Measurements from ENCODE around the gene TNFRSF25.

The TNFRSF25 gene

DNA sequence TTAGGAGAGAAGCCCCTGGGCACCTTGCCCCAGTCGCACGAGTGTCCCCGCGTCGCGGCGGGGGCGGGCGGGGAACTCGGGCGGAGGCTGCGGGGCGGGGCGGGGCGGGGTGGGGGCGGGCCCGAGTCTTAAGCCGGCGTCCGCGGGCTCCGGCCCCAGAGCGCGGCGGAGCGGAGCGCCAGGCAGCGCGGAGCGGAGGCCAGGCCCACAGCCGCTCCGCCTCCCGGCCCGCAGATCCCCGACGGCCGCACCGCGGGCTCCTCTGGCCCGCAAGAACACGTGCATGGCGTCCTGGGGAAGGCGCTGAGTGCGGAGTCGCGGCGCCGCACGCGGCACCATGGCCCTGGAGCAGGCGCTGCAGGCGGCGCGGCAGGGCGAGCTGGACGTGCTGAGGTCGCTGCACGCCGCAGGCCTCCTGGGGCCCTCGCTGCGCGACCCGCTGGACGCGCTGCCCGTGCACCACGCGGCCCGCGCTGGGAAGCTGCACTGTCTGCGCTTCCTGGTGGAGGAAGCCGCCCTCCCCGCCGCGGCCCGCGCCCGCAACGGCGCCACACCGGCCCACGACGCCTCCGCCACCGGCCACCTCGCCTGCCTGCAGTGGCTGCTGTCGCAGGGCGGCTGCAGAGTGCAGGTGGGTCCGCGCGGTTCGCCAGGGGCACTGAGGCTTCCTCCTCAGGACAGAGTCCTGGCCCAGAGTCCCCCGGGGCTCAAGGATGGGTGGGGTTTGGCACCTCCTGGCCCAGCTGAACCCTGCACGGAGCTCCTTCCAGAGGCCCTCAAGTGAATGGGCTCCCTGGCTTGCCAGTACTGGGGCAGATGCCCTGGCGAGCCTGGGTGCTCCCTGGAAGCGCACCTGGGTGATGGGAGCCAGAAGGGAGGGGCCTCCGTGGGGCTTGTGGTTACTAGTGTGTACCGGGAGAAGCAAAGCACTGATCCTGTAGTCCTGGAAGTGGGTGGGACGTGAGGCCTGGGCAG lies 41.1 kb downstream of the TNFRSF25 start, which contains the start of gene ESPN:
TSS of gene ESPN (plus strand) at position 158 of the 975 bp plus-strand sequence. CDS start at position 338, 180 bp downstream.
- H3K9me3 ChIP-seq (ENCODE audit: insufficient read depth, low read length), result no peaks in the 10 kb centered on the region
- no peaks in the 10 kb centered on the region for H3K36me3 ChIP-seq (replicated peaks; ENCODE audit: low read depth, low read length)
- no peaks in the 10 kb centered on the region for H4K20me1 ChIP-seq (ENCODE audit: insufficient read depth, low read length)
- no peak within 1 kb of the TSS for H3K9ac ChIP-seq (ENCODE audit: low read length)
- no peak within 1 kb of the TSS for H2AFZ ChIP-seq (ENCODE audit: low read depth, low read length)
- H3K4me3 ChIP-seq (ENCODE audit: low read length), result no peak within 1 kb of the TSS
- TF ChIP-seq, protein P1, sequence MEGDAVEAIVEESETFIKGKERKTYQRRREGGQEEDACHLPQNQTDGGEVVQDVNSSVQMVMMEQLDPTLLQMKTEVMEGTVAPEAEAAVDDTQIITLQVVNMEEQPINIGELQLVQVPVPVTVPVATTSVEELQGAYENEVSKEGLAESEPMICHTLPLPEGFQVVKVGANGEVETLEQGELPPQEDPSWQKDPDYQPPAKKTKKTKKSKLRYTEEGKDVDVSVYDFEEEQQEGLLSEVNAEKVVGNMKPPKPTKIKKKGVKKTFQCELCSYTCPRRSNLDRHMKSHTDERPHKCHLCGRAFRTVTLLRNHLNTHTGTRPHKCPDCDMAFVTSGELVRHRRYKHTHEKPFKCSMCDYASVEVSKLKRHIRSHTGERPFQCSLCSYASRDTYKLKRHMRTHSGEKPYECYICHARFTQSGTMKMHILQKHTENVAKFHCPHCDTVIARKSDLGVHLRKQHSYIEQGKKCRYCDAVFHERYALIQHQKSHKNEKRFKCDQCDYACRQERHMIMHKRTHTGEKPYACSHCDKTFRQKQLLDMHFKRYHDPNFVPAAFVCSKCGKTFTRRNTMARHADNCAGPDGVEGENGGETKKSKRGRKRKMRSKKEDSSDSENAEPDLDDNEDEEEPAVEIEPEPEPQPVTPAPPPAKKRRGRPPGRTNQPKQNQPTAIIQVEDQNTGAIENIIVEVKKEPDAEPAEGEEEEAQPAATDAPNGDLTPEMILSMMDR (IDR thresholded peaks at IDR 0.05; ENCODE audit: low read depth, low read length), result no peak
- TF ChIP-seq EZH2phosphoT487 (IDR thresholded peaks at IDR 0.05; ENCODE audit: low read depth), result no peak
- H3K27ac ChIP-seq (ENCODE audit: low read length), result no peak within 1 kb of the TSS
- no peaks in the 10 kb centered on the region for H3K79me2 ChIP-seq (ENCODE audit: low read length)
- H3K4me2 ChIP-seq (ENCODE audit: low read length), result no peak within 1 kb of the TSS
- peaks cover 16% of the 10 kb centered on the region for H3K4me1 ChIP-seq (ENCODE audit: low read length)
- no peaks in the 10 kb centered on the region for H3K27me3 ChIP-seq (ENCODE audit: low read depth, low read length)

DNA sequence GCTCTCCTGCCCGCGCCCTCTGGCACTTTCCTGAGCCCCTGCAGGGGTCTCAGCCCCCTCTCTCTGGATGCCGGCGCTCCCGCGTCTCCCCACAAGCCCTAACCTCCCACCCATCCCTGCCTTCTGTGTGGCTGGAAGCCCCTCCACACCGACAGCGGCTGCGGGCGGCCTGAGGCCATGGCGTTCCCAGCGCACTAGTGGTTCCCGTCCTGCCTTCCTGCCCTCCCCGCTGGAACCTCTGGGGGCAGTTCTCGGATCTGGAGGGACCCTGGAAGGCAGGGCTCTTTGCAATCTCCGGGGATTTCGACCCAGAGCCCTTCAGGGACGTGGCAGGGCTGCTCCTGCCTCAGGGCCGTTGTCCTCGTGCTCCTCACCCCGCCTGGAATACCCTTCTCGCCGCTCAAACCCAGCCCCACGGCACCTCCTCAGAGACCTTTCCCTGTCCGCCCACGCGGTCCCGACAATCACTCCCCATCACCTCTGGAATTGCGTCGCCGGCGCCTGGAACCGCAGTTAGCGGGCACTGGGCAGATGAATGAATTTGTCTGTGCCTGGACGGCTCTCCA lies 41.9 kb downstream of the TNFRSF25 start:
- H3K27me3 ChIP-seq (ENCODE audit: low read depth, low read length), result no peaks in the 10 kb centered on the region
- no peak overlapping the region for H3K27ac ChIP-seq (ENCODE audit: low read length)
- no peaks in the 10 kb centered on the region for H3K79me2 ChIP-seq (ENCODE audit: low read length)
- H2AFZ ChIP-seq (ENCODE audit: low read depth, low read length), result no peak overlapping the region
- TF ChIP-seq EZH2phosphoT487 (IDR thresholded peaks at IDR 0.05; ENCODE audit: low read depth), result no peak
- TF ChIP-seq, protein P1 (IDR thresholded peaks at IDR 0.05; ENCODE audit: low read depth, low read length), result no peak
- H3K9ac ChIP-seq (ENCODE audit: low read length), result no peak overlapping the region
- H3K36me3 ChIP-seq (replicated peaks; ENCODE audit: low read depth, low read length), result no peaks in the 10 kb centered on the region
- no peaks in the 10 kb centered on the region for H4K20me1 ChIP-seq (ENCODE audit: insufficient read depth, low read length)
- no peak overlapping the region for H3K4me3 ChIP-seq (ENCODE audit: low read length)
- H3K9me3 ChIP-seq (ENCODE audit: insufficient read depth, low read length), result no peaks in the 10 kb centered on the region
- H3K4me2 ChIP-seq (ENCODE audit: low read length), result no peak overlapping the region
- H3K4me1 ChIP-seq (ENCODE audit: low read length), result peaks cover 16% of the 10 kb centered on the region

DNA sequence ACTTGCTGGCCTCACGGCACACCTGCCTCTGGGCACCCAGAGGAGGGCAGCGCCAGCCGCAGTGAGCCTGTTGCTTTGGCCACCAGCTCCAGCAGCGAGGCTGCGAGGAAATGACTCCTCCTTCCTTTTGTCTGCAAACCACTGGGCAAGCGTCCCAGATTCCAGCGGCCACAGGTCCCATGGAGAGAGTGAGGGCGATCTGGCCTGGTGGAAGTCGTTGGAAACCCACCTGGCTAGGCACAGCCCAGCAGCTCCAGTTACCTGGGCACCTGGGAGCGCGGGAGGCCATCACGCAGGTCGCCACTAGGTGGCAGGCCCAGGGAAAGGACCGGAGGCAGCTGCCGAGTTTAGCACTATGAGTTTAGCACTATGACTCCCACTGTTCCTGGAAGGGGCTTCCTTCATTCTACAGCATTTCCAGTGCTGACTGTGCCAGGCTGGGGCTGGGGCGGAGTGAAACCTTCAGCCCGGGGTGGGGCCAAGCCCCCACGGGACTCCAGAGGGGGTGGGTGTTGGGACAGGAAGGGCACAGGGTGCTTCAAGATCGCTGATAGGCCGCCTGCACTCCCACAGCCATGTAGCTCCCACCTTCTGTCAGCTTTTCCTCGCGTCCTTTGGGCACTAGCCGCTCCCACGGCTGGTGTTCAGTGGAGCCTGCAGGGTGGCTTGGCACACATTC lies 42.5 kb downstream of the TNFRSF25 start:
- H3K4me2 ChIP-seq (ENCODE audit: low read length), result no peak overlapping the region
- H3K9me3 ChIP-seq (ENCODE audit: insufficient read depth, low read length), result no peaks in the 10 kb centered on the region
- H3K4me3 ChIP-seq (ENCODE audit: low read length), result no peak overlapping the region
- no peaks in the 10 kb centered on the region for H4K20me1 ChIP-seq (ENCODE audit: insufficient read depth, low read length)
- no peaks in the 10 kb centered on the region for H3K79me2 ChIP-seq (ENCODE audit: low read length)
- no peaks in the 10 kb centered on the region for H3K27me3 ChIP-seq (ENCODE audit: low read depth, low read length)
- H2AFZ ChIP-seq (ENCODE audit: low read depth, low read length), result no peak overlapping the region
- no peak overlapping the region for H3K27ac ChIP-seq (ENCODE audit: low read length)
- TF ChIP-seq, protein P1 (IDR thresholded peaks at IDR 0.05; ENCODE audit: low read depth, low read length), result peak; percentile 59
- TF ChIP-seq EZH2phosphoT487 (IDR thresholded peaks at IDR 0.05; ENCODE audit: low read depth), result no peak
- H3K9ac ChIP-seq (ENCODE audit: low read length), result no peak overlapping the region
- no peaks in the 10 kb centered on the region for H3K36me3 ChIP-seq (replicated peaks; ENCODE audit: low read depth, low read length)
- peaks cover 12% of the 10 kb centered on the region for H3K4me1 ChIP-seq (ENCODE audit: low read length)

DNA sequence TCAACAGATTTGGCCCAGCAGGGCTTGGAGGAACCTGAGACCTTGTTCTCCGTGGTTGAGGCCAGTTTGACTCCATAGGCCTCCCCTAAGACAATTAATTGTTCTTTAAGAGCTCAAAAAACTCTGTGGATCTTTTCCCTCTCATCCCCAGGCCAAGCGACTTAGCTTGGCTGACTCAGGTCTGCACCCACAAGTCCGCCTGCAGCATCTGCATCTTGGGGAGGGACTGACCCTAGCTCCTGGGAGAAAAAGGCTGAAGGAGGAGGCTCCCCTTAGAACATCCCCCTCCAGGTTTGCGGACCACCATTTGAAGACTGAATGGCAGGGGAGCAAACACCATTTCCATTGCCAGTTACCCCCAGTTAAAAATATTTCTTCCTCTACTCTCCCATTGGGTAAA lies 44.7 kb downstream of the TNFRSF25 start:
- Histone ChIP-seq H2AFZ (ENCODE audit: low read depth, low read length) (no peak overlapping the region), H3K4me2 (ENCODE audit: low read length) (no peak overlapping the region), H3K4me1 (ENCODE audit: low read length) (no peaks in the 10 kb centered on the region), H3K9me3 (ENCODE audit: insufficient read depth, low read length) (no peaks in the 10 kb centered on the region), H3K79me2 (ENCODE audit: low read length) (no peaks in the 10 kb centered on the region), H3K27ac (ENCODE audit: low read length) (no peak overlapping the region), H3K9ac (ENCODE audit: low read length) (no peak overlapping the region), H3K4me3 (ENCODE audit: low read length) (no peak overlapping the region), H3K27me3 (ENCODE audit: low read depth, low read length) (no peaks in the 10 kb centered on the region), H4K20me1 (ENCODE audit: insufficient read depth, low read length) (no peaks in the 10 kb centered on the region), H3K36me3 (replicated peaks; ENCODE audit: low read depth, low read length) (no peaks in the 10 kb centered on the region)
- TF ChIP-seq, protein P1 (IDR thresholded peaks at IDR 0.05; ENCODE audit: low read depth, low read length), result no peak
- TF ChIP-seq EZH2phosphoT487 (IDR thresholded peaks at IDR 0.05; ENCODE audit: low read depth), result no peak

Data from OCI-LY3 (cell line).